ENCODE data around the gene ROBO4. TPM values are rescaled to one million over a fixed set of nuclear protein-coding genes. Genes with fewer than 3 reads are reported as not detected.

The ROBO4 gene
- total and polyA plus RNA-seq, 2 experiments from 2014 or later = 0.53 to 1.3 TPM

- H3K79me2 ChIP-seq (ENCODE audit: insufficient read depth) = no peaks in the 10 kb centered on the region
- peaks cover 61% of the 10 kb centered on the region for H3K27me3 ChIP-seq (replicated peaks; ENCODE audit: insufficient read depth)
- H2AFZ ChIP-seq = no peak overlapping the region
- H3K4me3 ChIP-seq = no peak overlapping the region
- 0 out of 2 replicates have a peak, but pooled peaks cover 6% of the 10 kb centered on the region for H3K4me1 ChIP-seq (ENCODE audit: insufficient read depth)
- H3K27ac ChIP-seq = no peak overlapping the region
- H3K9ac ChIP-seq = no peak overlapping the region
- H3F3A ChIP-seq (ENCODE audit: insufficient read depth) = no peaks in the 10 kb centered on the region
- TF ChIP-seq EZH2 (IDR thresholded peaks at IDR 0.05; ENCODE audit: insufficient read depth, poor library complexity, severe bottlenecking) = no peak
- TF ChIP-seq EZH2phosphoT487 (IDR thresholded peaks at IDR 0.05; ENCODE audit: insufficient read depth, low read depth) = no peak
- H4K20me1 ChIP-seq (ENCODE audit: insufficient read depth) = no peaks in the 10 kb centered on the region
- in situ Hi-C loops (cut with MboI) = loop anchor here (25.0 kb wide), 1 partner anchor 447 kb away; the partner anchor contains the start of gene OR8B4
- no peak overlapping the region for H3K4me2 ChIP-seq (ENCODE audit: unreplicated experiment)
- no peak for DNase-seq
- H3K9me2 ChIP-seq (ENCODE audit: insufficient read depth) = no peaks in the 10 kb centered on the region
- H3K9me3 ChIP-seq (ENCODE audit: low read depth) = no peaks in the 10 kb centered on the region
- 57 to 83% methylated on average over 2 of the region's 2 CpGs for WGBS, 2 experiments (ENCODE audit: low coverage in 1 of 2, low lambda C conversion rate in 2 of 2, missing lambda C conversion rate in 2 of 2)
- no peaks in the 10 kb centered on the region for H3K36me3 ChIP-seq (ENCODE audit: low read depth)
Measured at GRCh38 chr11:124859171-124859570, 38.5 kb downstream of the ROBO4 start.

- no peak overlapping the region for H3K4me2 ChIP-seq (ENCODE audit: unreplicated experiment)
- H3K4me3 ChIP-seq = no peak overlapping the region
- in situ Hi-C loops (cut with MboI) = no loop called here
- H3K27me3 ChIP-seq (replicated peaks; ENCODE audit: insufficient read depth) = peaks cover 99% of the 10 kb centered on the region
- H3K9ac ChIP-seq = no peak overlapping the region
- H3F3A ChIP-seq (ENCODE audit: insufficient read depth) = no peaks in the 10 kb centered on the region
- H3K9me2 ChIP-seq (ENCODE audit: insufficient read depth) = no peaks in the 10 kb centered on the region
- WGBS, 2 experiments (ENCODE audit: low coverage in 1 of 2, low lambda C conversion rate in 2 of 2, missing lambda C conversion rate in 2 of 2) = 10 to 11% methylated on average over 11 of the region's 11 CpGs
- no peak overlapping the region for H2AFZ ChIP-seq
- H3K27ac ChIP-seq = no peak overlapping the region
- H3K79me2 ChIP-seq (ENCODE audit: insufficient read depth) = no peaks in the 10 kb centered on the region
- no peaks in the 10 kb centered on the region for H3K36me3 ChIP-seq (ENCODE audit: low read depth)
- TF ChIP-seq EZH2 (IDR thresholded peaks at IDR 0.05; ENCODE audit: insufficient read depth, poor library complexity, severe bottlenecking) = no peak
- TF ChIP-seq EZH2phosphoT487 (IDR thresholded peaks at IDR 0.05; ENCODE audit: insufficient read depth, low read depth) = no peak
- DNase-seq = no peak
- H4K20me1 ChIP-seq (ENCODE audit: insufficient read depth) = no peaks in the 10 kb centered on the region
- H3K4me1 ChIP-seq (ENCODE audit: insufficient read depth) = no peaks in the 10 kb centered on the region
- H3K9me3 ChIP-seq (ENCODE audit: low read depth) = no peaks in the 10 kb centered on the region
Measured at GRCh38 chr11:124846070-124846673, 51.5 kb downstream of the ROBO4 start.

GRCh38 chr11:124844664-124845079 is 53.0 kb downstream of the ROBO4 start:
- Histone ChIP-seq H3K4me2 (ENCODE audit: unreplicated experiment) (peak overlapping the region; percentile 4), H3K27ac (no peak overlapping the region), H3K4me3 (0 out of 2 replicates have a peak overlapping the region, but pooled peaks have one; percentile 4), H3K27me3 (replicated peaks; ENCODE audit: insufficient read depth) (peaks cover 99% of the 10 kb centered on the region), H3K9me3 (ENCODE audit: low read depth) (no peaks in the 10 kb centered on the region), H3K9ac (no peak overlapping the region), H3K9me2 (ENCODE audit: insufficient read depth) (no peaks in the 10 kb centered on the region), H3K36me3 (ENCODE audit: low read depth) (no peaks in the 10 kb centered on the region), H3K79me2 (ENCODE audit: insufficient read depth) (no peaks in the 10 kb centered on the region), H3K4me1 (ENCODE audit: insufficient read depth) (no peaks in the 10 kb centered on the region), H3F3A (ENCODE audit: insufficient read depth) (no peaks in the 10 kb centered on the region), H4K20me1 (ENCODE audit: insufficient read depth) (no peaks in the 10 kb centered on the region), H2AFZ (peak overlapping the region; percentile 53; the same call in 1 of the 2 replicates)
- DNase-seq = no peak
- 6 to 7% methylated on average over 8 of the region's 8 CpGs for WGBS, 2 experiments (ENCODE audit: low coverage in 1 of 2, low lambda C conversion rate in 2 of 2, missing lambda C conversion rate in 2 of 2)
- in situ Hi-C loops (cut with MboI) = no loop called here
- TF ChIP-seq EZH2phosphoT487 (IDR thresholded peaks at IDR 0.05; ENCODE audit: insufficient read depth, low read depth) (no peak), EZH2 (IDR thresholded peaks at IDR 0.05; ENCODE audit: insufficient read depth, poor library complexity, severe bottlenecking) (peak; percentile 30)

GRCh38 chr11:124843616-124843910 is 54.1 kb downstream of the ROBO4 start:
- H3K27me3 ChIP-seq (replicated peaks; ENCODE audit: insufficient read depth) = peaks cover 97% of the 10 kb centered on the region
- no peak overlapping the region for H3K4me2 ChIP-seq (ENCODE audit: unreplicated experiment)
- no peaks in the 10 kb centered on the region for H3K79me2 ChIP-seq (ENCODE audit: insufficient read depth)
- H3K9me3 ChIP-seq (ENCODE audit: low read depth) = no peaks in the 10 kb centered on the region
- WGBS, 2 experiments (ENCODE audit: low coverage in 1 of 2, low lambda C conversion rate in 2 of 2, missing lambda C conversion rate in 2 of 2) = 9 to 10% methylated on average over 8 of the region's 8 CpGs
- TF ChIP-seq EZH2phosphoT487 (IDR thresholded peaks at IDR 0.05; ENCODE audit: insufficient read depth, low read depth) (no peak), EZH2 (IDR thresholded peaks at IDR 0.05; ENCODE audit: insufficient read depth, poor library complexity, severe bottlenecking) (peak; percentile 42)
- H3K4me1 ChIP-seq (ENCODE audit: insufficient read depth) = no peaks in the 10 kb centered on the region
- DNase-seq = no peak
- H3F3A ChIP-seq (ENCODE audit: insufficient read depth) = no peaks in the 10 kb centered on the region
- no peaks in the 10 kb centered on the region for H4K20me1 ChIP-seq (ENCODE audit: insufficient read depth)
- in situ Hi-C loops (cut with MboI) = no loop called here
- H3K36me3 ChIP-seq (ENCODE audit: low read depth) = no peaks in the 10 kb centered on the region
- no peaks in the 10 kb centered on the region for H3K9me2 ChIP-seq (ENCODE audit: insufficient read depth)
- no peak overlapping the region for H3K9ac ChIP-seq
- H3K4me3 ChIP-seq = no peak overlapping the region
- H2AFZ ChIP-seq = no peak overlapping the region
- H3K27ac ChIP-seq = no peak overlapping the region
